HPDE6-E6E7 (cell line): ENCODE measurements around the gene GSTA3.
"Not testable (repeated sequence)": the region's sequence is repeated elsewhere in the genome, so short reads cannot be mapped to it uniquely, and the experiment has no call there.

Experiments
- DNase-seq: peaks from one replicate; pipeline ENCODE4 v3.0.0; 2011; ENCODE audit warnings: missing footprints; ENCODE audit errors: extremely low spot score

The GSTA3 gene

DNA sequence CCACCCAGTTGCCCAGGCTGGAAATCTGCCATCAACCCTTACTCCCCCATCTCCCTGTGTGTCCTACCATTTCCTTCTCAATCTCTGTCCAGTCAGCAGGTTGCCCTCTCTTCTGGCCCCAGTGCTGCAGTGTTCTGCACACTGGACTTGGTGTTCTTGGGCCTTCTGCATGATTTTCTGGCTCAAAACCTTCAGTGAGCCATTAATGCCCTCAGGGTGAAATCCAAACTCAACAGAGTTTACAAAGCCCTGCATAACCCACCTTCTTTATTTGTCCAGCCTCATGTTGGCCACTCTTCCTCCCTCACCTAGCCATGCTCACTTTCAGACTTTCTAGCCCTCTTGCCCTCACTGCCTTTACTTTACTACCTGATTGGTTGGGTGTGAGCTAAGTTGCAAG, 5.0 kb upstream of the GSTA3 start:
- no peak for DNase-seq

GRCh38 chr6:52910091-52910490, 593 bp upstream of the GSTA3 start:
- DNase-seq, result no peak

- DNase-seq, result no peak
Observed at GRCh38 chr6:52909131-52909530, 367 bp downstream of the GSTA3 start.

GRCh38 chr6:52908526-52908925, 972 bp downstream of the GSTA3 start:
- DNase-seq, result no peak

DNA sequence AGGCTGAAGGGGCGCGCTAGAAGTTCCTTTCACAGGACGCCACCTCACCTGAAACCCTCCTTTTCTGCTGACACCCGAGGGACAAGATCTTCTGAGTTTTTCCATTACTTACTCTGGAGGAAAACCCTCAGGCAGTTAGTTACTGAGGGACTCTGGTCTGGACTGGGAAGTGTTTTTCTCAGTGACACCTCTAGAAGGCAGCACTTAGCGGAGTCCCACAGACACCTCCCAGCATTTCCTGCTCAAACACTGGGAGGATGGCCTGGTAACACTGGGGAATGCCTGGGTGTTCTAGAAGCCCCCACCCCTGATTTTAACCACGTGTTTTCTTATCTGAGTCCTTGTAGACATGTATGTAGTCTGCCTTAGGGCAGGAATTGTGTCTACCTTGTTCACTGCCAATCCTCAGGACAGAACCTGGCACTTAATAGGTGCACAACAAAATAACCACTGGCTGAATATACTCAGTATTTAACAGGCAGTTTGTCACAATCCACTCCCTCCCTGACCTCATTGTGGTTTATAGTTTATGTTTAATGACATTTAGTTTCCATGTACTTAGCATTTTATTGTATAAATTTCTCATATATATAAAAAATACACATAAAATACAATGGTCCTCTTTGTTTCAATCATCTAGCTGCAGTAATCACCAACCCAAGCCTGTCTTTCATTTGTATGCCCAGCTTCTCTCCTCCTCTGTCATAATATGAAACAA, 4.8 kb downstream of the GSTA3 start:
- DNase-seq, result no peak

DNA sequence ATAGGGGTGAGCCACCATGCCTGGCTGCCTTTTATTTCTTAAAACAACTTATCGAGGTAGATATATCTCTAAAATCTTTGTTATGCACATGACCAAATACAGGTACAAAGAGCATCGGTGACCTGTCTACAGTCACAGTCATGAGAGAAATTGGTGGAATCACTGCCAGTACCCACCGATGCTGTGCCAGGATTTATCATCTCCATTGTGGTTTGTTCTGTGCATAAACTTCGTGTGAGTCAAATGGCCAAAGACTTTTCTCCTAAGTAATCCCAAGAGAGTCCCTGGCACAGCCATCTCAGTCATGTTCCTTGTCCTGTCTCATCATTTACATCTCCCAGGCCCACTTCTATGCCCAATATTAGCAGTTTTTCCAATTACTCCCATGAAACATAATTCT, 9.0 kb downstream of the GSTA3 start:
- DNase-seq, result no peak

DNA sequence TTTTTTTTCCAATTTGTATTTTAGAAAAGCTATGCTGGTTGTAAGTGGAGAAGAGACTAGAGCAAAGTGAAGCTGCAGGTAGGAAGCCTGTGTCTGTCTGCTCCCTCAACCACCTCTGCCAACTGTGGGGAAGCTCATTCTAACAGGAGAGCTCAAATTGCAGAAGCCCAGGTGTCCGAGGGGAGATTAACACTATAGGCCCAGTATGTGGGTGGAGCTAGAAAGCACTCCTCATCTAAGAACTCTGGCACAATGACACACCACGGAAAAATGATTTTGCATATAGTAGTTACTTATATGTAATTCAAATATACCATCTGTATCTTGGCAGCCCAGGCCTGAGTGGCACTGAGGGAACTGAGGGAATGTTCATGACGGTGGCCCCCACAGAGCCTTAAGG, 13.7 kb downstream of the GSTA3 start:
- not testable (repeated sequence) for DNase-seq

GRCh38 chr6:52894285-52894684, 15.2 kb downstream of the GSTA3 start:
- DNase-seq, result no peak

GRCh38 chr6:52893803-52894202, 15.7 kb downstream of the GSTA3 start:
- no peak for DNase-seq

DNA sequence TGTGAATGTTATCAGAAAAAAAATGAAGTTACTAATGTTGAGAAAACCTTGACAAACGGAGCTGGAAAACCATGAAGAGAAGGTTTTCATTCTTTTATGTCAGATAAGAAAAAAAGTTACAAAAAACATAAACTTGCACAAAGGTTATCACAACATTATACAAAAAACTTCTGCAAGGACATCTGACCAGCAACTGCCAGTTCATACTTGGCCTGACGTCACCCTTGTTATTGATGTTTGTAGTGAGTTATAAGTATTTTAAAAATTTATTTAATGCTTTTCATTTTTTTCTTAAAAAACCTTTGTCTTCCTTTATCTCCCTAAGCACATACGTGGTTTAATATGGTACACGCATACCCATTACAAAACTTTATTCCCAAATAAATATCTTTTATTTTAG, 16.3 kb downstream of the GSTA3 start:
- DNase-seq, result no peak

- no peak for DNase-seq
Observed at GRCh38 chr6:52890018-52890417, 19.5 kb downstream of the GSTA3 start.

GRCh38 chr6:52887910-52888524, 21.5 kb downstream of the GSTA3 start:
- no peak for DNase-seq

DNA sequence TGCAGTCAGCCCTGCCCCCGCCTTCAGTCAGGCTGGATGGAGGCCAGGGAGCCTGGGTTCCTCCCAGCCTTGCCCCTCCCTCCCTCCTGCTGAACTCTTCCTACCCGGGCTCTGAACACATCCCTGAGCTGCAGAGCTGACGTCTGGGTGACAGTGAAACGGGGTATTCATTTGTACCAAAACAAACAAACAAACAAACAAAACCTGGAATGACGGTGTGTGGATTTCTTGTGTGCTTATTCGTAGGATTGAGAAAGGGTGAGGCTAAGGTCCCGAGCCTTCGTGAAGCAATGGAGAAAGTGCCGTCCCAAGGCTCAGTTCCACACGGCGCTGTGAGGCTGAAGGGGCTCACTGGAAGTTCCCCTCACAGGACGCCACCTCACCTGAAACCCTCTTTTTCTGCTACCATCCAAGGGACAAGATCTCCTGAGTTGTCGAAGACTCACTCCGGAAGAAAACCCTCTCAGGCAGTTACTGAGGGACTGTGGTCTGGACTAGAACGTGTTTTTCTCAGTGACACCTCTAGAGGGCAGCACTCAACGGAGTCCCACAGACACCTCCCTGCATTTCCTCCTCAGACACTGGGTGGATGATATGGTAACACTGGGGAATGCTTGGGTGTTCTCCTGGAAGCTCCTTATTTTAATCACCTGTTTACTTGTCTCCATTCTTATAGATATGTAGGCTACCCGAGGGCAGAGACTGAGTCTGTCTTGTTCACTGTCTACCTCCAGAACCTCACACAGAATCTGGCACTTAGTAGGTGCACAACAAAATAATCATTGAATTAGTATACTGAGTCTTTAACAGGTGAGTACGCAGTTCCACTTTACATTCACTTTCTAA, 27.3 kb downstream of the GSTA3 start:
- DNase-seq, result peak; percentile 79

GRCh38 chr6:52881662-52881995, 27.9 kb downstream of the GSTA3 start:
- DNase-seq, result no peak

DNA sequence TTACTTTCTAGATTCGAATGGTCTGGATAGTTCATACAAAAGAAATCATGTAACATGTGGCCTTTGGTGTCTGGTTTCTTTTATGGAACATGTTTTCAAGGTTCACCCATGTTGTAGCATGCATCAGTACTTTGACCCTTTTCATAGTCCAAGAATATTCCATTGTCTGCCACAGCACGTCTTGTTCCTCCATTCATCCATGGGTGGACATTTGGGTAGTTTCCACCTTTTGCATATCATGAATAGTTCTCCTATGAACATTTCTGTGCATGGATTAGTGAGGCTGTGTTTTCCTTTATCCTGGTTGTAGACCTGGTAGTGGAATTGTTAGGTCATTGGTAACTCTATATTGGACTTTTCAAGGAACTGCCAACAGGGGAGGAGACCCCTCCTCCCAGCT, 31.7 kb downstream of the GSTA3 start:
- DNase-seq, result no peak

- DNase-seq, result peak; percentile 33
Observed at GRCh38 chr6:52877168-52877567, 32.3 kb downstream of the GSTA3 start.

DNA sequence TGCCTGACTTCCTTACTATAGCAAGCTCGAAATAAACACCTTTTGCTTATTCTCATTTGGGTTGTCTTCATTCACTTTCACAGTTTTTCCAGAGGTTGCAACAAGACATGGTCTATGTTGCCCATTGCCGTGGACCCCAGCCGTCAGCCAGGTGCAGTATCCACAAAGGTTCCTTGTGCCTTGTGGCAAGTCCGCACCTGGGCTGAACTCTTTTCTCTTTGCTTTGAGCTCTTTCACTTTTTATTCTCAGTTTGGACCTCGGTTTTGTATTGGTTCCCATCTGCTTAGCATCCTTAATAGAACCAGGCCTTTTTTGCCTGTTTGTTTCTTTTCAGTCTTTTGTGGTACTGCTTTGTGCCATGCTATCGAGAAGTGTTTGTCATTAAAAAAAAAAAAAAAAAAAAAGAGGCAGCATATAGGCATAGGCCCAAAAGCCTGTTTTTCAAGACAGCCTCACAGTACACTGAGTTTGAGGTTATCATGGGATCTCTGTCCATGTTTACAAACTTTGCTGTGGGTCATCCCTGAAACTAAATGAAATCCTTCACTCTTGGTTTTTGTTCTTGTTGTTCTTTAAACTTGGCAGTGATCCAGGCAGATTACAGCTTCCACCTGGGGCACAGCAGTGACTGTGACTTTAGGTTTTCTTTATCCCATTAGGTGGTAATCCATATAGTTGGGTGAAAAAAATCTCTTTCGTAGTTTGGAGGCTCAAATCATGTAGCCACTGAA, 33.3 kb downstream of the GSTA3 start:
- DNase-seq, result no peak

DNA sequence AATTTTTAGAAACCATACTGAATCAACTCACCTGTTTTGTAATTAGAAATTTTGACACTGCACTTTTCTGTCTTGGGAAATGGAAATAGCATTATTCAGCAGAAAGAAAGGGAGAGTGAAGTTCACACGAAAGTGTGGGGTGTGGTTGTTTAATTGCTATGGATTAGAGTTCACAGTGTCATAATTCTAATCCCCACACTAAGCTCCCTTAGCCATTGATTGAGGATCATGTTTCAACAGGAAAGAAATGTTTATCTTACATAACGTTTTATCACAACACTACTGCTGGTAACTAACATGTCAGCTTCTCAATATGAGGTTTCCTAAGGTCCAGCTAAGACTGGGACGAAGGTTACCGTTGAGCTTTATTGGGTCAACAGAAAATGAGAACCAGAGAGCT, 37.5 kb downstream of the GSTA3 start:
- DNase-seq, result no peak

- DNase-seq, result no peak
Observed at GRCh38 chr6:52871621-52872020, 37.9 kb downstream of the GSTA3 start.

- DNase-seq, result not testable (repeated sequence)
Observed at GRCh38 chr6:52870335-52871091, 39.0 kb downstream of the GSTA3 start.

- not testable (repeated sequence) for DNase-seq
Observed at GRCh38 chr6:52868899-52869298, 40.6 kb downstream of the GSTA3 start.
